Purkinje cell (primary cell): ENCODE measurements around the gene CRTC2. TPM values are rescaled to one million over a fixed set of nuclear protein-coding genes. Genes with fewer than 3 reads are reported as not detected.

Experiments
- polyA plus RNA-seq: library from polyadenylated mRNA; unstranded; fragments of >200 nt; fragmentation: Nextera tagmentation; gene quantifications from 2 replicates; pipeline ENCODE4 v1.2.1, GENCODE V29; 2014

CRTC2 gene, protein sequence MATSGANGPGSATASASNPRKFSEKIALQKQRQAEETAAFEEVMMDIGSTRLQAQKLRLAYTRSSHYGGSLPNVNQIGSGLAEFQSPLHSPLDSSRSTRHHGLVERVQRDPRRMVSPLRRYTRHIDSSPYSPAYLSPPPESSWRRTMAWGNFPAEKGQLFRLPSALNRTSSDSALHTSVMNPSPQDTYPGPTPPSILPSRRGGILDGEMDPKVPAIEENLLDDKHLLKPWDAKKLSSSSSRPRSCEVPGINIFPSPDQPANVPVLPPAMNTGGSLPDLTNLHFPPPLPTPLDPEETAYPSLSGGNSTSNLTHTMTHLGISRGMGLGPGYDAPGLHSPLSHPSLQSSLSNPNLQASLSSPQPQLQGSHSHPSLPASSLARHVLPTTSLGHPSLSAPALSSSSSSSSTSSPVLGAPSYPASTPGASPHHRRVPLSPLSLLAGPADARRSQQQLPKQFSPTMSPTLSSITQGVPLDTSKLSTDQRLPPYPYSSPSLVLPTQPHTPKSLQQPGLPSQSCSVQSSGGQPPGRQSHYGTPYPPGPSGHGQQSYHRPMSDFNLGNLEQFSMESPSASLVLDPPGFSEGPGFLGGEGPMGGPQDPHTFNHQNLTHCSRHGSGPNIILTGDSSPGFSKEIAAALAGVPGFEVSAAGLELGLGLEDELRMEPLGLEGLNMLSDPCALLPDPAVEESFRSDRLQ
- 1.9 and 2.2 TPM in 2 replicates for polyA plus RNA-seq

DNA sequence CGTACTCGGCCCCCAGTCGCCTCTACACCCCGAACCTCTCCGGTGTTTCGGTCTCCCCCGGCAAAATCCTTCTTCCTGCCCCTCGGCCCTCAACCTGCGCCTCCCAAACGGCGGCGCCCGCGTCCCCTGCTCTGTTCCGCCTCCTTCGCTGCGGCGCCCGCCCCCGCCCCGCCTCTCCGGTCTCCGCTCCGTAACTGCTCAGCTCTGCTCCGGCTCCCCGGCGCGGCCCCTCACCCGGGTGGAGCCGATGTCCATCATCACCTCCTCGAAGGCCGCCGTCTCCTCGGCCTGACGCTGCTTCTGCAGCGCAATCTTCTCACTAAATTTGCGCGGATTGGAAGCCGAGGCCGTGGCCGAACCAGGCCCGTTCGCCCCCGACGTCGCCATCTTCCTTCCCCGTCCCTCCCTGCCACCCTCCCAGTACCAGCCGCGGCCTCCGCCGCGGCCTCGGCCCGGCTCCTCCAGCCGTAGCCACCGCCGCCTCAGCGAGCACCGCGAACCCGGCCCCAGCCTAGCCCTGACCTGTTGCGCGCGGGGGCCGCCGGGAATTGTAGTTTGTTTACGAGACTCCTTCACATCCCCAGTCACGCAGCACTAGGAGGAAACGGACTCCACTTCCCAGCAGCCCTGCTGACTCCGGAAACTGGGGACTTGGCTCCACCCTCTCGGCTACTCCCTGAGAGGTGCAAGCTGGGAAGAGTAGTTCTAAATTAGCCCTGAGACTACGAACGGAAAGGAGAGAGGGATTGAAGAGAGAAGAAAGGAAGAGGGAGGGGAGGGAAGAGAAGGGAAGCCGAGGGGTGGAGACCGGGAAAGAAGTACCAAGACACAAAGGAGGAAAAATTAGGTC is at the start of gene CRTC2:
Gene CRTC2 (minus strand): TSS at position 502 of the 850 bp plus-strand sequence. CDS start 115 bp downstream, at position 387.

DNA sequence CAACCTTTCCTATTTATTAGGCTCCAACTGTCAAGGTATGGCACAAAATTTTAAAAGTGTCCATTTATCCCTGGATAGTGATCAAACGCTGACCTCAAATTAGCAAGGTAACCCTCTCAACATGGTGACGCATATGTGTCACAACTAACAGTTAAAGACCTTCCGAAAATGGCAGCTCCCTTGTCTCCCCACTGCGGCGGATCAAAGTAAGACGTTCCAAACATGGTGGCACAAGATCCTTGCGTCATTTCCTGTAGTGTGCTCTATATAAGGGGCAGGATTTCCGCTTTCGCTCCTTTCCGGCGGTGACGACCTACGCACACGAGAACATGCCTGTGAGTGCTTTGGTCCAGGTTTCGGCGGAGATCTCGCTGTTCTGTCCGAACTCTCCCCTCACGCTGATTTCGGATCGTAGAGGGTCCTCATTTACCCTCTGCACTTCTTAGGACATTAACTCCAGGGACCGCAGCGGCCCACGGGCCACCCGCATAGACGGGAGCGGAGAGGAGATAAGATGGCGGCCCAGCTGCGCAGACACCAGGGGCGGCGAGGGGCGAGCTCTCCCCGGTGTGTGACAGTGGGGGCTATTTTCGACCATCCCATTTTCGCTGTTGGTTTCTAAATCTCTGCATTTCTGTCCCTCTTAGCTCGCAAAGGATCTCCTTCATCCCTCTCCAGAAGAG is 32.2 kb upstream of the CRTC2 start, which contains the start of gene RPS27:
Gene RPS27 (plus strand): TSS at position 295 of the 683 bp plus-strand sequence. CDS start 35 bp downstream, at position 330.

DNA sequence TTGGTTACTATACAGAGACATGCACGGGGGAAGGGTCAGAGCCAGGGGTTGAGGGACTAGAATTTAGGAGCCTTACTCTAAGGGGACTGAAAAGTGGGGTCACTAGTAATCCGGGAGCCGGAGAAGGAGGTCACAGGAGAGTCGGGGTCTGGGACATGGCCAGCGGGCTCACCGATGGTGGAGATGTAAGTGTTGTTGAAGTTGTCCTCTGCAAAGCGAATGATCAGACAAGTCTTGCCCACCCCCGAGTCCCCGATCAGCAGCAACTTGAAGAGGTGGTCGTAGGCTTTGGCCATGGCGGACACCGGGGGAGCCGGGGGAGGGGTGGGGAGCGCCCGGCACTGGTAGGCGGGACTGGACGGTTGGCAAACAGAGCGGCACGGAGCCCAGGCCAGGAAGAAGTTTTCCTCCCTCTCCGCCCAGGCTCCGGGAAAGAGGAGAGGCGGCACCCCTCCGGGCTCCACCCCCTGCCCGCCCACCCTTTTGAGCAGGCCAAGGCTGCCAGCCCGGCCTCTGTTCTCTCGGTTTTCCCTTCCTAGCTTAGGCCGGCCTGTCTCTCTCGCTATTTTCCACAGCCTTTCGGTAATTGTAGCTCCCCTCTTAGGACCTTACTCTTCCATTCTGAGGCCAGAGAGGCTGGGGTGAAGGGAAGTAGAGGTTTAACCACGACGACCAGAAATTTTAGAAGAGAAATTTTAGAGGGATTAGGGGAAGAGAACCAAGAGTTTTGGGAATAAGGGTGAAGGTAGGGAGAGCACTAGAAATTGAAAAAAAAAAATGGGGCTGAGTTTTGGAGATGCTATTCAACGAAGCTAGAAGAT is 27.7 kb upstream of the CRTC2 start, which contains the start of gene RAB13:
Gene RAB13 (minus strand): TSS at position 399 of the 821 bp plus-strand sequence. CDS start 103 bp downstream, at position 296.

DNA sequence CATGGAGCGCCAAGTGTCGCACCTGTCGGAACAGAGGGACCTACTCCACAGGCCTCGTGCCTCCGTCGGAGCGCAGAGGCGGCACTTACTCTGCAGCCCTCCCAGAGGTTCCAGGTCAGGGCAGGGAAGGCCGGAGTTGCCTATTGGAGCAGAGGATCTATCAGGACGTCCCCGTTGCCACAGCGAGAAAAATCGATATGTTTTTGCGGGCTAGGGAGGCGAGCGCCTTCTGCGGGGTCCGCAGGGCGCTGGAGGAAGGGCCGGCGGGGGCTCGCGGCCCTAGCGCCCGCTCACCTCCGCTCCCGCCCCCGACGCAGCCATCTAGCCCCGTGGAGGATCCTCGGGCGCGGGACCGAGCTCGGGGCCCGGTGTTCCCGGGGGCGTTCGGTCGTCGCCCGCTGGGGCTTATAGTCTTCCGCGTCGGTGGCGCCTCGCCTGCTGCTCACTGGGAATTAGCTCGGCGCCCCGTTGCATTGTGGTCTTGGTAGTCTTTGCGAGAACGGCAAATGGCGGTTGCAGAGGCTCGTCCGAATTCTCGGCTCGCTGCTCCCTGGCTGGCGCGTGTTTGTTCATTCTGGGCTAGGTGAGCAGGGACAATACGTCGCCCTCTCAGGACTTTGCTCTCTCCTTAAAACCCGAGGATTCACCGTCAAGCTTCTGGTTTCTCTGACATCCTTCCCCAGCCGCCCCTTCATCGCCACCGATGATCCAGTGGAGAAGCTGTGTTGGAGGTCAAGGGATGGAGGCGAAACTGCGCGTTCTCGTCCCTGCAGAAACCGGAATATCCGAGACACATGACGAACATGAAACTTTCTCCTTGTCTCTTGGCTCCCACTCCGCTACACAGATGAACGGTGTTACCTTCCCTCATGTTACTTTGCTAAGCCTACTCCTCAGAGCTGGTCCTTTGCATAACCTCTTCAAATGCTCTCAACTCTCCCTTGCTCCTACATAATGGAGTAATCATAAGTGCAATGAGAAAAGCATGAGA is 19.1 kb upstream of the CRTC2 start, which contains the start of gene JTB:
Gene JTB (minus strand): TSS at position 425 of the 991 bp plus-strand sequence. CDS start 422 bp downstream, at position 3.

DNA sequence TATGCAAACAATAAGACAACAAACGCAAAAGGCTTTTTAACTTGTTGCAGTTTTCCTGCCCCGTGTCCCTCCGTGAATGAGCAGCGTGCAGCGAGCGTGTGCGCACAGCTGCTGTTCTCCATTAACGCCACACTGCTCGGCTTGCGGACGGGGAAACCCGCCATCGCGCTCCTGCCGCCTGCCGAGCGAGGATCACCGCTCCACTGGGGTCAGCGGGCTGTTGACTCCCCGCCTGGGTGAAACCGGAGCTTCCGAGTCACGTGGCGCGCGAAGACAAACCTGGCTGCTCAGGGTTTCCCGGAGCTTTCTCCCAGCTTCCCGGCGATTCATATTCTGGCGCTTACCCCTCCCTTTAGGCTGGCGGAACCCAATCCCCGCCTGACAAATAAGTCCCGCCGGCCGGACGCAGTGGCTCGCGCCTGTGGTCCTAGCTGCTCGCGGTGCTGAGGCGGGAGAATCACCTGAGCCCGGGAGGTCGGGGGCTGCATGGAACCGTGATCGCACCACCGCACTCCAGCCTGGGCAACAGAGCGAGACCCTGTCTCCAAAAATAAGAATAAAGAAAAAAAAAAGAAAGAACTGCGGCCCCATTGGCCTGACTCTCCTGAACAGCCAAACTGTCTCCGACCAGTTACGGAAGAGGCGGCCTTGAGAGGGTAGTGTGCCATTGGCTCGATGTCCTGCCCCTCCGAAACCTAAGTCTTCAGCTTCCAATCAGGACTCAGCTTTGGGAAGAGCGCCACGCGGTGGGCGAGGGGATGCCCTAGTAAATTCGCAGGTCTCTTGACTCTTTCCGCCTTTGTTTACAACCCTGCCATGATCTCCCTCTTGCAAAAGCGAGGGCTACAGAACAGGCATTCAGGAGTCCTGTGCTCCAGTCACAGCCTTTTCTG is 8.9 kb upstream of the CRTC2 start, which contains the start of gene CREB3L4:
Gene CREB3L4 (plus strand): TSS at position 796 of the 893 bp plus-strand sequence. CDS start 624 bp downstream, outside the sequence.

DNA sequence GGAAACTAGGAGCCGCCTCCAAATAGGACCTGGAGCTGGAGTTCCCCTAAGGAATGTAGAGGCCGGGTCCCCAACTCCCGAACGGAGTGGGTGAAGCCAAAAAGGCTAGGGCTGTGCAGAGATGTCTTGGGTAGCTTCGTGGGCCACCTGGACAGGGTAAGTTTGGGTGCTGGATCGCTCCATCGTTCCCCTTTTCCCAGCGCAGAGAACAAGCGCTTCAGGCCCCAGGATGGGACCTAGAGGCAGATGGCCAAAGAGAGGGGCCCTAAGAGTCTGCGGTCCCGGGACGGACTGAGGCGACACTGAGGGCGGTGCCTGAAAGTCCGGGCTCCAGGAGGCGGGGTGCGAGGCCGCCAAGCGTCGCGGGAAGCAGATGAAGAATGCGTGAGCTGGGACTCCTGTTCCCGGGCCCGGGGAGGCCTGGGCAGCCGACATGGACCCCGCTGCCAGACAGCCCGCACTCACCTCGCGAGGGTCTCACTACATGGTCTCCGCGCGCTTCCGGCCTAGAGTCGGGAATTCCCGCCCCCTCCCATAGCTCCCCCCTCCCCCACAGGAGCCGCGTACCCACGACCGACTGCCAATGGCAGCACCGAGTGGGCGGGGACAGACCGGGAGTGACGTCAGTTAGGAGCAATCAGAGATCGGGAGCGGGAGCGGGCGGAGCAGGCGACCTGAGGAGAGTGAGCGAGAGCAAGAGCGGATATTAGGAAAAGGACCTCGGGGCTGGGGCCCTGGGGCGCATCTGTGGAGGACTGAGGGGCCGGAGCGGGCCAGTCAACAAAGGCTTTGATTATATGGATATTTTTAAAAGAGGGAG is 4.8 kb upstream of the CRTC2 start, which contains the start of gene SLC39A1:
Gene SLC39A1 (minus strand): TSS at position 508 of the 820 bp plus-strand sequence. CDS start 822 bp downstream, outside the sequence.

DNA sequence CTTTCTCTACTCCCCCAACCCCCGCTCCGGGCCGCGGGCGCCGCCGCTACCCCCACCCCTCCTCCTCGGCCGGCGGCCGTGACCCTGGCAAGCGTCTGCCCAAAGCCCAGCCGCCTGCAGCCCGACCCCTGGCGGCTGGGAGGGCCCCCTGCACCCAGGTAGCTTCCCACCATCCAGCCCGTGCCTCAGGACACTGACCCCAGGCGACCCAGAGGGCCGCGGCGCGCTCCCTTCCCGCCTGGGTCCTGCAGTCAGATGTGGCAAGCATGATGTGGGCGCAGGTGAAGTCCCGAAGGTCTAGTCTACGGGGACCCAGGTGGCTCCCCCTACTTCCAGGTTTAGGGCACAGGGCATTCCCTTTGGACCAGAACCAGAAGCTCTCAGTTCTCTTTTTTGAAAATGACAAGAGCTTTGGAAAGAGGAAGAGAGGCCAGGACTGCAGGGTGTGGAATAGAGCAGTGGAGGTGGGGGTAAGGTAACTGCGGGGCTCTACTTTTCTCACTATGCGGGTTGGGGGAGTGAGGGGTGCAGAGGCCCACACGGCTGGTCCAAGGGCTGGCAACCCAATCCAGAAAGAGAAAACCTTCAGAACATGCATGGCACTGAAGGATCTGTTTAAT is 11.7 kb downstream of the CRTC2 start, which contains the start of gene DENND4B:
Gene DENND4B (minus strand): TSS at position 97 of the 620 bp plus-strand sequence. CDS start 2,344 bp downstream, outside the sequence.

DNA sequence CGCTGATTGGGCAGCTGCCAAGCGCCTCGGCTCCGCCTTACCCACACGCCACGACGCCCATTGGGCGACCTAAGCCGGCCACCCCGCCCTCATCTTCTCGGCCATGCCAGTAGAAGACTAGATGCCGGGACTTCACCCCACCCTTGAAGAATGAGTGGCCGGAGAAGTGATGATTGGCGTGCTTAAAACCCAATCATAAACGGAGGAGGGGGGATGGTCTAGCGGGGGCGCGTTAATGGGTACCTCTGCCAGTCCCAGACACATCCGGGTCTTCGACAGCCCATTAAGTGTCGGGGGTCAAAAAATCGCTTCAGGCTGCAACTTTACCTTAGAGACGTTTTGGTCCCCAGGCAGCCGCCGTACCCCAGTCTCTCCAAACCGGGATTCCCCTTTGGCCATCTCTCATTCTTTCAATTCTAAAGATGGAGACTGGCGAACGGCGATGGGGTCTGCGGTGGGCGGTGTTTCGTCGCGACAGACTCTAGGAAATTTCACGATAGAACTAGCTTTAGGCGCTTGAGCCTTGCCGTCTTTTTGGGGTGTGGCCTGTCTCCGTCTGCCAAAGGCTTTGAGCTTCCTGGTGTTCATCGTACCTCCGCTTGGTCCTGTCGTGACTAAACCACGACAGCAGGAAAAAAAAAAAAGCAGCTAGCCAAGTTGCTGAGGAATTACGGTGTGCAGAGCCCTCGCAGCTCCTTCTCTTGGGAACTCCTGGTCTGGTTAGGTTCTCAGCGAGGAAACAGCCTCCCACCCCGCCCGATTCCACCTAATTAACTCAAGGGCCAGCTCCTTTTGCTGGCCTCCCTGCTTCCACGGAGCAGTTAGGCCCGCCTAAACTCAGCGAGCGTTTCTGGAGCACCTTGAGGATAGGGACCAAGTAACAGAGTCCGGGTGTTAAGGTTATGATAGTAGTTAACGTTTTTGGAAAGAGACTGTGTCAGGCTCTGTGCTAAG is 35.2 kb downstream of the CRTC2 start, which contains the start of gene GATAD2B:
Gene GATAD2B (minus strand): TSS at position 1 of the 954 bp plus-strand sequence. CDS start 94,625 bp downstream, outside the sequence.

Other genes starting within 250 kb of the CRTC2 start
- gene INTS3, start 230.6 kb downstream of the CRTC2 start, polyA plus RNA-seq, result 12.1 and 16.4 TPM in 2 replicates
- 1.2 and 5.0 TPM in 2 replicates for gene SLC27A3, start 183.2 kb downstream of the CRTC2 start, polyA plus RNA-seq
- gene GATAD2B, start 35.6 kb downstream of the CRTC2 start, polyA plus RNA-seq, result 6.8 and 10.9 TPM in 2 replicates
- gene DENND4B, start 11.9 kb downstream of the CRTC2 start, polyA plus RNA-seq, result 4.2 and 4.7 TPM in 2 replicates
- 4.4 and 10.6 TPM in 2 replicates for gene SLC39A1, start 4.9 kb upstream of the CRTC2 start, polyA plus RNA-seq
- gene CREB3L4, start 9.3 kb upstream of the CRTC2 start, polyA plus RNA-seq, result 0.57 and 1.4 TPM in 2 replicates
- 80.0 and 112 TPM in 2 replicates for gene JTB, start 19.1 kb upstream of the CRTC2 start, polyA plus RNA-seq
- 2.4 and 2.9 TPM in 2 replicates for gene RAB13, start 27.7 kb upstream of the CRTC2 start, polyA plus RNA-seq
- 1,044 and 1,179 TPM in 2 replicates for gene RPS27, start 32.1 kb upstream of the CRTC2 start, polyA plus RNA-seq
- gene NUP210L, start 196.5 kb upstream of the CRTC2 start, polyA plus RNA-seq, result 0.11 and 0.27 TPM in 2 replicates
- 83.3 and 111 TPM in 2 replicates for gene TPM3, start 233.5 kb upstream of the CRTC2 start, polyA plus RNA-seq
- not detected in 2 replicates for gene CFAP141, start 247.7 kb upstream of the CRTC2 start, polyA plus RNA-seq